Measurements from ENCODE around the gene MS4A4E. TPM values are rescaled to one million over a fixed set of nuclear protein-coding genes. Genes with fewer than 3 reads are reported as not detected.

Gene MS4A4E
- total and polyA plus RNA-seq, 12 donors: 0.26 to 3.0 (median 0.82) TPM; not detected in 3

DNA sequence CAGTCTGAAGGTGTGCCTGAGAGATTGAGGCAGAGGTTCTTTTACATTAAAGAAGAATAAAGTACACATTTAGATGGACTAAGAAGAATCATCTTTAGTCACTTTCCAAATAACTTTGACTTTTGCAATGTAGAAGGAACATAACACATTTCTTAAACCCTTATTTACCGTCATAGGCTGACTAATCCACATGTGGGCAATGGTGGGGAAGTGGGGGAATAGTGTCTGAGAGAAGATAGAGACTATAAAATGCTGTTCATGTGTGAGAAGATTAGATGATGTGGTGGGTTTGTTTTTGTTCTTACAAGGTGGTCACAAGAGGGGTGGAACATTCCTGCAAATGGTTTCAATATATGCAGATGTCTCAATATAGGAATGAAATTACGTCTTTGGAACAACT, 39.3 kb upstream of the MS4A4E start:
- Histone ChIP-seq H3K36me3 (no peaks in the 10 kb centered on the region), H3K4me3 (peak overlapping the region in 5 of 10 donors; percentile 14 to 53 (median 20)), H3K4me1 (peaks cover 0 to 12% (median 0%) of the 10 kb centered on the region in 9 donors), H3K27me3 (no peaks in the 10 kb centered on the region), H3K27ac (peak overlapping the region in 4 of 10 donors; percentile 31 to 86 (median 46)), H3K9me3 (no peaks in the 10 kb centered on the region)
- 69 to 79% methylated on average over 2 of the region's 2 CpGs for WGBS, 2 donors
- DNase-seq: no peak
- intact Hi-C loops (cut with DNase I): no loop called here
- no peak for ATAC-seq
- TF ChIP-seq CTCF (IDR thresholded peaks at IDR 0.05): no peak

GRCh38 chr11:60281485-60281884, 38.5 kb upstream of the MS4A4E start:
- Histone ChIP-seq H3K27ac (peak overlapping the region in 4 of 10 donors; percentile 14 to 86 (median 44)), H3K4me3 (peak overlapping the region in 5 of 10 donors; percentile 14 to 53 (median 24)), H3K27me3 (no peaks in the 10 kb centered on the region), H3K4me1 (peaks cover 0 to 12% (median 0%) of the 10 kb centered on the region in 9 donors), H3K36me3 (no peaks in the 10 kb centered on the region), H3K9me3 (no peaks in the 10 kb centered on the region)
- TF ChIP-seq CTCF (IDR thresholded peaks at IDR 0.05): no peak
- intact Hi-C loops (cut with DNase I): no loop called here
- ATAC-seq (peak in 1 of 8 donors; percentile 50), DNase-seq (no peak)
- 53 to 56% methylated on average over 2 of the region's 2 CpGs for WGBS, 2 donors

- DNase-seq (peak in 1 of 2 donors; percentile 17), ATAC-seq (peak in 6 of 8 donors; percentile 58 to 77 (median 72))
- H3K36me3 ChIP-seq: no peaks in the 10 kb centered on the region
- intact Hi-C loops (cut with DNase I): no loop called here
- TF ChIP-seq CTCF (IDR thresholded peaks at IDR 0.05): no peak
- H3K27me3 ChIP-seq: no peaks in the 10 kb centered on the region
- no peaks in the 10 kb centered on the region for H3K9me3 ChIP-seq
- H3K4me1 ChIP-seq: peaks cover 0 to 12% (median 0%) of the 10 kb centered on the region in 9 donors
- H3K27ac ChIP-seq: peak within 1 kb of the TSS in 4 of 10 donors; percentile 10 to 86 (median 26)
- peak within 1 kb of the TSS in 6 of 10 donors; percentile 0 to 53 (median 20) for H3K4me3 ChIP-seq
- WGBS, 2 donors: 80 to 86% methylated on average over 3 of the region's 3 CpGs
These were observed 37.5 kb upstream of the MS4A4E start, which contains the start of gene MS4A4A for GRCh38 chr11:60280412-60280811. Gene MS4A4A (plus strand): TSS chr11:60280666. CDS start chr11:60280676, 10 bp downstream.

DNA sequence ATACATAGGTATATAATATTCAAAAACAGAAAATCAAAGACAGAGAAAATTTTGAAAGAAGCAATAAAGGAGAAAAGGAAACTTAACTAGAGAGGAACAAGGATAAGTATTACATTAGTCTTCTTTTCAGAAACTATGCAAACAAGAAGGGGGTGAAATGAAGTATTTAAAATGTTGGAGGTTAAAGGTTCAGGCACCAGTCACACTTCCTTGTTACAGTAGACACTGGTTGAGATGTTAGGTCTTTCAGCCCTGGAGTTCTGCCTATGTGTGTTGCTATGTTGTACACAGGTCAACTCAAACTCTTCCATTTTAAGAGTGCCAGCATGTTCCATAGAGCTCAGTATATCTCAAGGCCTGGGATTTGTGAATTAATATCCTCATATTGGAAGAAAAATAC, 31.5 kb upstream of the MS4A4E start:
- Histone ChIP-seq H3K9me3 (peaks cover 0 to 16% (median 10%) of the 10 kb centered on the region in 11 donors), H3K27ac (no peak overlapping the region), H3K4me3 (no peak overlapping the region), H3K36me3 (no peaks in the 10 kb centered on the region), H3K4me1 (no peaks in the 10 kb centered on the region), H3K27me3 (peaks cover 0 to 4% (median 0%) of the 10 kb centered on the region in 7 donors)
- intact Hi-C loops (cut with DNase I): no loop called here
- no peak for DNase-seq
- ATAC-seq: no peak
- TF ChIP-seq CTCF (IDR thresholded peaks at IDR 0.05): no peak
